VCaP (cell line): ENCODE results near the gene ZBTB38.

ENCODE experiments used
- H3K27ac ChIP-seq: fragments of 450-650 bp; 2 replicates; pipeline ENCODE4 v1.5.1; 2017
- TF ChIP-seq, protein P1 (sequence below): fragments of 450-650 bp; conservative IDR thresholded peaks from 2 replicates; pipeline ENCODE4 v1.5.1; 2017; ENCODE audit warnings: mild to moderate bottlenecking, moderate library complexity

ZBTB38 gene

DNA sequence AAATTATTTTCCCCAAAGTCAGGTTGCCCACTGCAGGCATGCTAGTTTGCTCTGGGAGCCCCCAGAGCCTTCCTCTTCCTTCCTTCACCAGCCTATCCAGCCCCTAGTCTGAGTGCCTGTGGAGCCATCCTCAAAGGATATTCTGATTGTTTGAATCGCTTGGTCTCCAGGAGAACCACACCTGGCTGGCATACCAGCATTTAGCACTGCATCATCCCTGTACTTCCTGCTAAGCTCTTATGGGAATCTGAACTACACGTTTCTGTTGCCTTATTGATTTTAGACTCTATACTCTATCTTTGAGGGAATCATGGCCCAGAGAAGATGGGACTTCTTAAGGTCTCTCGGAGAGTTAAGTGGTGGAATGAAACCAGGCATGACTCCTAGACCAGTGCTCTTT is 26.3 kb downstream of the ZBTB38 start:
- H3K27ac ChIP-seq = no peak overlapping the region
- TF ChIP-seq, protein P1, sequence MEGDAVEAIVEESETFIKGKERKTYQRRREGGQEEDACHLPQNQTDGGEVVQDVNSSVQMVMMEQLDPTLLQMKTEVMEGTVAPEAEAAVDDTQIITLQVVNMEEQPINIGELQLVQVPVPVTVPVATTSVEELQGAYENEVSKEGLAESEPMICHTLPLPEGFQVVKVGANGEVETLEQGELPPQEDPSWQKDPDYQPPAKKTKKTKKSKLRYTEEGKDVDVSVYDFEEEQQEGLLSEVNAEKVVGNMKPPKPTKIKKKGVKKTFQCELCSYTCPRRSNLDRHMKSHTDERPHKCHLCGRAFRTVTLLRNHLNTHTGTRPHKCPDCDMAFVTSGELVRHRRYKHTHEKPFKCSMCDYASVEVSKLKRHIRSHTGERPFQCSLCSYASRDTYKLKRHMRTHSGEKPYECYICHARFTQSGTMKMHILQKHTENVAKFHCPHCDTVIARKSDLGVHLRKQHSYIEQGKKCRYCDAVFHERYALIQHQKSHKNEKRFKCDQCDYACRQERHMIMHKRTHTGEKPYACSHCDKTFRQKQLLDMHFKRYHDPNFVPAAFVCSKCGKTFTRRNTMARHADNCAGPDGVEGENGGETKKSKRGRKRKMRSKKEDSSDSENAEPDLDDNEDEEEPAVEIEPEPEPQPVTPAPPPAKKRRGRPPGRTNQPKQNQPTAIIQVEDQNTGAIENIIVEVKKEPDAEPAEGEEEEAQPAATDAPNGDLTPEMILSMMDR = no peak

DNA sequence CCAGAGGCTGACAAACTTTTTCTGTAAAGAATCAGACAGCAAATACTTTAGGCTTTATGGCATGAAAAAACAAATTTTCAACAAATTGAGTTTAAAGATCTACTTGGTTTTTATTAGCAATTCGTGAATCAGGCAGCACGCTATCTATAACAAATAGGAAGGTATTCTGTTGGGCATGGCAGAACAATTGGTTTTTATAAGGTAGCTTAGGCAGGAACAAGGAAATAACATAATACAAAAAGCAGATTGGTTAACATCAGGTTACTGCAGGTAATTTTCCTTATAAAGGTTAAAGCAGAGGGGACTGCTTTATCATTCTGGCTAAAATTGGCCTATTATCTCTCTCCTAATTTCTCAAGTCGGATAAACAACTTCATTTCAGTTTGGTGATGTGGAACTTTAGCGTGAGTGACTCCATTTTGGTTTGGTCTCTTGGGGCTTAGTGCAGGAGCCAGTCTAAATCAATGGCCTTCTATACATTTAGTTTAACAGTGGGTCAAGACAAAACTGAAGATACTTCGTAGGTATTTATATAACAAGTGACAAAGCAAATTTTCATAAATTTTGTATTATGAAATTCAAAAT is 26.8 kb downstream of the ZBTB38 start:
- TF ChIP-seq, protein P1 = no peak

DNA sequence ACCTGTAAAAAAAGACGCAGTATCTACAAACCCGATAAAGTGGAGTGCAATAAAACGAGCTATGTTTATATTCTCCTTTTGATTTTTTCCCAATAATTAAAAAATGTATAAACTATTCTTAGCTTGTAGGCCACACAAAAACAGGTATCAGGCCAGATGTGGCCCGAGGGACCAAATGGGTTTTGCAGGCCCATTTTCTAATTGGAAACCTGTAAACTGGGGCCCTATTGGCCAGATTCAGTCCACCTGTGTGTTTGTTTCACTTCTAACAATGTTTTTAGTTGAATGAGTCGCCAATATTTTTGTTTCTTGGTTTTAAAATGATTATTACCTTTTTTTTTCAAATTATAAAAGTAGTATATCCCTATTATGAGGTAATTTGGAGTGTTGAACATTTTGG is 29.7 kb downstream of the ZBTB38 start:
- TF ChIP-seq, protein P1 = no peak
- no peak overlapping the region for H3K27ac ChIP-seq

More for the DNA sequence above, 26.8 kb downstream of the ZBTB38 start:
- no peak overlapping the region for H3K27ac ChIP-seq

DNA sequence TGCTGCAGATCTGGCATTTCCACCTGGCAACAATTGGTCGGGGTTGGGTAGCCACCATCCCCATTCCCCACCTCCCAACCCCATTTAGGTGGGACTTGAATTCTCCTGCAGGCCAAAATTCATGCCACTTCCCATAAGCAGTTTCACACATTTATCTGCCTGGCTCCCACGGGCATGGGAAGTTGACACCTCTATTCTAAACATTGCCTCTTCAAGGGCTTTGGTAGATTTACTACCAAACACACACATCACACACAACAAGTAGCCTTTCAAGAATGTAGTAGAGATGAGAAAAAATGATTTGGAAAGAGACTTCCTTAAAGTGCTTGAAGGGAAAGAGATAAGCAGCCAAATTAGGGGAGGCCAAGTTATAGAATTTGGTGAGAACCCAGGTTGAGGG is 30.9 kb downstream of the ZBTB38 start:
- H3K27ac ChIP-seq = no peak overlapping the region
- TF ChIP-seq, protein P1 = no peak

DNA sequence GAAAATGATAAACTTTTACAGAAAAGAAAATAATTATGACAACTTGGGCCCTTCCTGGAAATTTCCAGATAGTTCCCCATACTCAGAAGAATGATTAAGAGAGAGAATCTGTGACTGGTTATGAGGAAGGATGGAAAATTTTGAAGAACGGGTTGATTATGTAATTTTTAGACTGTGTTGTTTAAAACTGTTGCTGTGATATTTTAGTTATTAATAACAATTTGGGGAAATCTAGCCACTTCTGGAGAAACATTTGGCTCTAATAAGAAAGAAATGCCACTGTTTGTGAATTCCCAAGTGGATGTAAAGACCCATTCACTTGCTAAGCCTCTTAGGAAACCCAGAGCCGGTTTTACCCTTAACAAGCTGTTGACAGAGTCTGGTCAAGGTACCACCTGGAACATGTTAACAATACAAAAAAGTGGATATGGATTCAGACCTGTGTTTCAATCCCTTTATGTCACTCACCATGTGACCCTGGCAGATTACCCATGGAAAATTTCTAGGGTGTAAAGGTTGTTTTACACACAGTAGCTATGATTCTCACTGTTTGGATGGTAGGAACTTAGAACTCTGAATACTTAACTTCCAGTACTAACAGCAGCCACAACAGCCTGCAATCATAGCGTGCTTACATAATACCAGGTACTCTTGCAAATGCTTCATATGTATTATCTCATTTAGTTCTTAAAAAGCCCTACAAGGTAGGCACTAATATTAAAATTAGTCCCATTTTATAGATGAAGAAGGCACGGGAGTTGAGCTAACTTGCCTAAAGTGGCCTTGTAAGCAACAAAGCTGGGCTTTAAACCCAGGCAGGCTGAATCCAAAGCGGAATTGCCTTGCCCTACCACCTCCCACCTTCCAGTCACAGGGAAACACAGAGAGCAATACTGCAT is 32.0 kb downstream of the ZBTB38 start:
- H3K27ac ChIP-seq = peak overlapping the region; percentile 98
- TF ChIP-seq, protein P1 = no peak

DNA sequence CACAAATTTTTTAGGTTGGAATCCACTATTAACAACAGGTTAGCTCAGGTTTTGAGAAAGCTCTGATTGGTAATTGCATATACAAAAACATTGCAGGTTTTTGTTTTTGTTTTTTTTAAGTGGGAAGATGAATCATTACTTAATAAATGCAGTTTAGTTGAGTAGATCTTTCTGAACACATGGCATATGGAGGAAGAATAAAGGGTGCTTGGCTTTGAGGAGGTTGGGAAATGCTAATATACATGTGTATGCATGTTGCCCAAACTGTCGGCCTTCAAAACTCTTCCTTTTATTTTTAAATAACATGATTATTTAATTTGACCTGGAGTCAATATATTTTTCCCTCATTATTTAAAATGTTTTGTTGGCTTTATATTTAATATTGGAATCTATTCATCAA is 32.8 kb downstream of the ZBTB38 start:
- H3K27ac ChIP-seq = peak overlapping the region; percentile 98
- TF ChIP-seq, protein P1 = no peak

DNA sequence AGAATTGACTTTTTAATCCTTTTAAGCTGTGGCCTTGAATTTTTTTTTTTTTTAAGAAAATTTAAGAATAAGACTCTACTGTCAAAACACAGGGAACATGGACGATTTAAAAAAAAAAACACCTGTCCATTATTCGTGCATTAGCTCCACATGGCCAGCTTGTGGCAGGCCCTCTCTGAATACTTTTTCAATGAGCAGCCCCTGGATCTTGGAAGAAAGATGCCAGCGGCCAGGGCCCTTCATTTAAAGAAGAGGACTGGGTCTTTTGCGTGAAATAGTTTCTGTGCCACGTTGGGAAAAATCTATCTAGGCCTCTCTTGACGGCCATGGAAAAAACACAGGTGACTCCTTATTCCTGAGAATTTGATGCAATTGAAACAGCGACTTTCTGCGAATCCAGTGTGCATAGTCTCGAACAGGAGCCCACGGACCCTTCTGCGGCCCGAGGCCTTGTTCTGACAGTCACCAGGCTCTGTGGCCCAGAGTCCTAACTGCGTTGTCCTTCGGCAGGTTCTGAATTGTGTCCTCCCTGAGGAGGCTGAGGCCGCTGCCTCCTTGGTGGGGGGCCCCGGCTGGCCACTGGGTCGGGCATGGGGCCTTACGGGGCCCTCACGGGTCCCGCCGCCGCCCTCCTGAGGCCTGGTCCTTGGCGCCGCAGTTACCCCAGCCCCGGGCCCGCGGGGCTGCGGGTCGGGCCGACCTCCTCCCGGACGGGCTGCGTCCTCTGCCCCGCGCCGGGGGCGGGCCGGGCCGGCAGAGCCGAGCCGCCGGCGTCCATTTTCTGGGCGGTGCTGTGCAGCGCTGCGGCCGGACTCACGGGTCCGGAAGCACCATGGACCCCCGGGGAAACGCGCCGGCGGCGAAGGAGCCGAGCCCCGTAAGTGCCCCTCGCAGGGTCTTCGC is 33.5 kb downstream of the ZBTB38 start:
- TF ChIP-seq, protein P1 = no peak
- peak overlapping the region; percentile 98 for H3K27ac ChIP-seq
